HG03354 (cell line): Measurements from ENCODE around the gene FDXR.
"Not testable (repeated sequence)": the region's sequence is repeated elsewhere in the genome, so short reads cannot be mapped to it uniquely, and the experiment has no call there.

Experiments used
- ATAC-seq: cut with Tn5 transposase; IDR thresholded peaks from one replicate; pipeline ENCODE4 v1.9.1; 2021; ENCODE audit warnings: mild to moderate bottlenecking; ENCODE audit not compliant: unreplicated experiment, poor library complexity, severe bottlenecking

The FDXR gene, protein sequence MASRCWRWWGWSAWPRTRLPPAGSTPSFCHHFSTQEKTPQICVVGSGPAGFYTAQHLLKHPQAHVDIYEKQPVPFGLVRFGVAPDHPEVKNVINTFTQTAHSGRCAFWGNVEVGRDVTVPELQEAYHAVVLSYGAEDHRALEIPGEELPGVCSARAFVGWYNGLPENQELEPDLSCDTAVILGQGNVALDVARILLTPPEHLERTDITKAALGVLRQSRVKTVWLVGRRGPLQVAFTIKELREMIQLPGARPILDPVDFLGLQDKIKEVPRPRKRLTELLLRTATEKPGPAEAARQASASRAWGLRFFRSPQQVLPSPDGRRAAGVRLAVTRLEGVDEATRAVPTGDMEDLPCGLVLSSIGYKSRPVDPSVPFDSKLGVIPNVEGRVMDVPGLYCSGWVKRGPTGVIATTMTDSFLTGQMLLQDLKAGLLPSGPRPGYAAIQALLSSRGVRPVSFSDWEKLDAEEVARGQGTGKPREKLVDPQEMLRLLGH

DNA sequence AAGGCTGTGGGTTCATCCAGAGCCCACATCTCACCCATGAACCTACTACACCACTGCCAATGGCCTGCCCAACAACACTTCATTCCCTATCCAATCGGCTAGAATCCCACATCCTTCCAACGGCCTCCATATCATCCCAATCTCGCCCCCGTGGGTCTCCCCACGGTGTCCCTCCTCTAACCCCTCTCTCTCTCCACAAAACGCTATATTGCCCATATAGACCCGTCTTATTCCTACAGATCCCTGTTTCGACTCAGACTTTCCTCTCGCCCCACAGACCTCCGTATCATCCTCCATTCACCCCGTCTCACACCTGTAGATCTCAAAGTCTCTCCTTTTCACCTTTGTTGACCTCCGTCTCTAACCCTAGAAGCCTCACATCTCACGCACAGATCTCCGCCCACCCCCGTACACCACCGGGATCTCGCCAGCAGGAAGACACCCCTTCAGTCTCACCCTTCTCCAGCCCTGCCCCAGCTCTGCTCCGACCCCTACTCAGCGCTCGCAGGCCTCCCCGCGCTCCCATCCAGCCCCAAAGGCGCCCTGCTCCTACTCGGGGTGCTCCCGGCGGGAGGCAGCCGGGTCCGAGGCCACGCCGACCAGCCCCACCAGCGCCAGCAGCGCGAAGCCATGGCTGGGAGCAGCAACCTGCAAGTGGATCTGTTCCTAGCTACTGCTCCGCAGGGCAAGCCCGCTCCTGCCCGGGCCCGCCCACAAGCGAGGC, at the start of gene FDXR:
TSS of gene FDXR (minus strand) at position 682 of the 724 bp plus-strand sequence. CDS start at position 632, 50 bp downstream.
- peak; percentile 28 for ATAC-seq

DNA sequence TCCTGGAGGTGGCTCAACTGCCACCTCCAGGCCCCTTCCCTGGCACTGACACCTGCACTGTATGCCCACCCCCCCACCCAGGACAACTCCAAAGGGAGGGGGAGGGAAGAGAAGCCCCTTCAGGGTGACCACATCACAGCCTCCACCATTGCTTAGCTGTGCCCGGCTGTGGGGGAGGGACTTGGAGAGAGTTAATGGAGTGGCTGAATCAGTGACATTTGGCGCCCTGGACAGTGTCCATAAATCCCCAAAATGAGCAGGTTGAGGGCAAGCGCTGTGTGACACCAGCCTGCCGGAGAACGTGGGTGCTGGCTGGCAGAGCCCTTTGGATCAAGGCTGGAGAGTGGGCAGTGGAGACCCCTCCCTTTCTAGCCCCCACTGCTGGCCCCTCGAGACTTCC, 49.4 kb upstream of the FDXR start:
- ATAC-seq, result no peak

DNA sequence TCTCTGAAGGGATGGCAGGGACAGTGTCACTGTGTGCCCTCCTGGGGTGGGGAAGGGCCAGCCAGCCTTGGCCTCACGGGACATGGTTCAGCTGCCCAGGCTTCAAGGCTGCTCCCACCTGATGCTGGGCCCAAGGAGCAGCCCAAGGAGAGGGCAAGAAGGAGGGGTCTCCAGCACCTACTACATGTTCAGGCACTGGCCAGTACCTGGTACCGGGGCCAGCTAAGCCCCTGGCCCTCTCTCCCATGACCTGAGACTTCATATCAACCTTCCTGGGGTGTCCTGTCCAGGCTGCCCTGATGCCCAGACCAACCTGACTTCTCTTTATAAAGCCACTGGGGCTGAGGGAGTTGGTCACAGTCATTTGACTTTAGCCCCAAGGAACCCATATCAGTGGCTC, 49.0 kb upstream of the FDXR start:
- ATAC-seq, result no peak

DNA sequence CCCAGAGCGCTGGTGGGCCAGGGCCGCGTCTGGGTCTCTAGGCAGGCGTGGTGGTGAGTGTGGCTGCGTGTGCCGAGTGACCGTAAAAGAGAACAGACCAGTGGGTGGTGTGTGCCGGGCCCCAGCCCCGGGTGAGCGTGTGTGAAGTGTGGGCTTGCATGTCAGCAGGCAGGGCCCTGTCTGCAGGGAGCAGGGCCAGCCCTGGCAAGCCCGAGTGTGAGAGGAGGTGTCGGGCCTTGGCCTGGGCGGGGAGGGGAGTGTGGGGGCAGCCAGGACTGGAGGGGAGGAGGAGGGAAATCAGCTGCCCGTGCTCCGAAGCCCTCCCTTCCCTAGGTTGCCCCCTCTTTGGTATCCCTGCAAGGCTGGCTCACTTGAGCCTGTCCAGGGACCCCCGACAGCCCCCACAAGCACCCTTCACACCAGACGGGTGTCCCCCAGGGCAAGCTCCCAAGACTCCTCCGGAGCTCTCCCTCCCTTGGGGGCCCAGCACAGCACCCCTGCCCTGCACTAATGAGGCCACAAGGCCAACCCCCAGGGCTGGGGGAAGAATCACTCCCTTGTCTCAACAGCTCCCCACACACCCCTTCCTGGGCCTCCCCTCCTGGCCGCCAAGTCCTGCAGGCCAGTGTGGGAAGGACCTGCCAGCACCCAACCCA, 48.4 kb upstream of the FDXR start:
- ATAC-seq, result no peak

DNA sequence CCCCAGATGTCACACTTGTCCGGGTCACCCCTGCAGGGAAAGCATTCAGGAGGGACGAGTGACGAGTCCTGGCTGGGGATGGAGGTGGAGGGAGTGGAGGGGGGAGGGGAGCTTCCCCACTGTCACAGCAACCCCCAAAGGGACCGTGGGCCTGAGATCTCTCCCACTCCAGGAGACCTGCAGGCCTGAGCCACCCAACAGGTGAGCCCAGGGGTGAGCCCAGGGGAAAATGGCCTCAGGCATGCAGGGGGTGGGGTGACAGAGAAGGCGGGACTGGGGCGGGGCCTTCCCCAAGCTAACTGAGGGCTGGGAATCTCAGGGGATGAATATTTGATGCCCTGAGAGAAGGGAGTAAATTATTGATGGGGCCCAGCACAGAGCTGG, 47.8 kb upstream of the FDXR start:
- no peak for ATAC-seq

DNA sequence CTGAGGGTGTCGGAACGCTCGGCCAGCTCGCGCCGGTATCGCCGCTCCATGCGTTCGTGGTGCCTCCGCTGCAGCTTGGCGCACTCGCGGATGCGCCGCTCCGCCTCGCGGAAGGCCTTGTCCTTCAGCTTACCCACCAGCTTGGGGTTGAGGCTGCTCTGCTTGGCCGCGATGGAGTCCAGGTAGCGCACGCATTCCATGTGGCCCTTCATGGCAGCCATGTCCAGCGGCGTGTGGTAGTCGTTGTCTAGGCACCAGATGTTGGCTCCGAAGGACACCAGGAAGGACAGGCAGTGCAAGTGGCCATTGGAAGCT, 47.5 kb upstream of the FDXR start:
- ATAC-seq, result no peak

DNA sequence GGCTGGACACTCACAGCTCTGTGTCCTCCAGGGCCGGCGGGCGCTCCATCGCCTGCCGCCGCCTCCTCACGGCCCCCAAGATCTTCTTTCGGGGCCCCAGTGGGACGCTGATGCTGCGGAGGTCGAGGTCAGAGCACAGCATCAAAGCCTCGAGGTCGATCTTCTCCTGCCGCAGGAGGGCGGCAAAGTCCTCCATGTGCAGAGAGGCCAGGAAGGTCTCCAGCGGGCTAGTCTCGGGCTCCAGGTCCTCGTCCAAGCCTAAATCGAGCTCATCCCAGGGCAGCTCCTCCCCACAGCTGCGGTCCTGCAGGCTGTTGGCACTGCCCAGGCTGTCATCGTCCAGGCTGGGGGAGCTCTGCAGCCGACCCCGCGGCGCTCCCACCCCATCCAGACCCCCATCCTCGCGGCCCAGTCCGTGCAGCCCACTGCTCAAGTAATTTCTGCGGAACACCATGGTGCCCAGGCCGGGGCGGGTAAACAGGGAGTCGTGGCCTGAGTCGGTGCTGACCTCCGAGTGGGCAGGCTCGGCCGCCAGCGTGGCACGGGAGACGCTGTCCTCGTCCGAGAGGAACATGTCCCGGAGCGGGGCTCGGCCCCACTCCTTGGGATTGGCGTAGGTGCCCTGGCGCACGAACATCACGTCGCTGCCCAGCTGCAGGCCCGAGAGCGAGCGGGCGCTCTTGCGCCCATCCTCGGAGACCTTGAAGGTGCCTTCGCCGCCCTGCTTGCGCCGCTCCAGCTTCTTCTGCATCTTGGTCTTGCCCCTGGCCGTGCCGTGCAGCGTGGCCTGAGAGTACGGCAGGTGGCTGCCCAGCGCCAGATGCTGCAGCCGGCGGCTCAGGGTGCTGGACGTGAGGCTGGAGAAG, 46.9 kb upstream of the FDXR start:
- ATAC-seq, result no peak

DNA sequence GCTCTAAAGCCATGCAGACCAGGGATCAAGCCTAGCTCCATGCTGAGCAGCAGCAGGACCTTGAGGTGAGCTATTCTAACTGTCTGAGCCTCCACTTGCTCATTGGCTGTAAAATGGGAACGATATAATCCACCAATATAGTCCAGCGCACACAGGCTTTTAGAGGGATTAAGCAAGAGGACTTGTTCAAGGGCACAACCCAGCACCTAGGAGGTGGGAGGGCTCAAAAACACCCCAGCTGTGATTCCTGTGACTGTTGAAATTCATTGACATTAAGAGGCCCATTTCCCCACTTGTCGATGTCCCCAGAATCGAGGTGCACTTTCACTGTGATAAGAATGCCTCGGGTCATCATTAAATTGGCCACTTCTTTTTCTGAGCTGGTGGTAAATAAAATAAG, 46.1 kb upstream of the FDXR start:
- no peak for ATAC-seq

DNA sequence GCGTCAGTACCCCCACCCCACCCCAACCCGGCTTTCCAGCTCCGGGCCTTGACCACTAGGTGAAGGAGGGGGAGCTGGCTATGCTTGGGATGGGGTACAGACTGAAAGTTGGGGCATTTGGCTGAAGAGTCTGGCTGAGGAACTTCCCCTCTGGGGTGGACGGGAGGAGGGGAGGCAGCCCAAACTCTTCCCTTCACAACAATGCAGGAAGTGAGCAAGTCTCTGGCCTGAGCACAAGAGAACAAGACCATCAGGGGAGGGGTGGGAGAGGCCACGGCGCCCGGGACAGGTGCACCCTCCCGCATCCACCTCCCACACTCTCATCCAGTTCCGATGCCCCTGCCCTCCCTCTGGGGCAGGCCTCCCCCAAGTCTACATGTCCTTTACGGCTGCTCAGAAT, 44.6 kb upstream of the FDXR start:
- no peak for ATAC-seq

DNA sequence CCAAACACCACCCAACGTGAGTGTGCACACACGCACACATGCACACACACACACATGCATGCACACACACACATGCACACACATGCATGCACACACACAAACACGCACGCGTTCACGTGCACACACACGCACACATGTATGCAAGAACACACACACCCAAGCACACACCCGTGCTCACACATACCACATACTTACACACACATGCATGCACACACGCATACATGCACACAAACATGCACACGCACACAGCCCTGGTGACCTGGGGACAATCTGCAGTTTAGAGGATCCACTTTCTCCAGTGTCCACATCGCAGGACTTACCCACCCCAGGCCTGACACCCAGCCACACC, 44.0 kb upstream of the FDXR start:
- ATAC-seq, result no peak

DNA sequence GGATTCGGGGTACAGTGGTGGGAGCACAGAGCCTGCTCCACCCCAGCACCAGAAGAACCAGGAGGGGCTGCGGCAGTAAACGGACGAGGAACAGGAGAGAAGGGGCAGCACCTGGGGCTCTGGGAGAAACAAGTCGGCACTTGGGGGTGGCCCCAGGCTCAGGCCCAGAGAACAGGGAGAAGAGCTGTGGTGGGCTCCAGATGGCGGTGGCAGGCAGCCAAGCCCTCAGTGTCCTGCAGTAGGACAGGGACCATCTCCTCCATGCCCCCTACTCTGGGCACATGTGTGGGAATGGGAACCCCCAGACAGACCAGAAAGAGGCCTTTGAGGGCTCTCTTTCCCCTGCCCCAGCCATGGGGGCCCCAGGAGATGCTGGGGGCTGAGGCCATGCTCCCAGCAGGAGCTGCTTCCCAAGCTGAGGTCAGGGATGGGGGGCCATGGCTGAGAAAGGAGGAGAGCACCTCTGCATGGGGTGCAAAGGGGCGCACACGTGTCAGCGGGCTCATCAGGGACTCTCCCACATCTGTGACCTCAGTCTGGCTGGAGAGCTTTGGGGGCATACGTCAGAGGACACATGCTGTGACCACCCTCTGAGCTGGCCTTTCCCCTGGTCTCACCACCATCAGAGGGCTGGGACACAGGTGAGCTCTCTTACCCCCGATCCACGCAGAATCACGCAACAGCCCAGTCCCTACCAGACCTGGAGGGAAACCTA, 43.5 kb upstream of the FDXR start:
- no peak for ATAC-seq

DNA sequence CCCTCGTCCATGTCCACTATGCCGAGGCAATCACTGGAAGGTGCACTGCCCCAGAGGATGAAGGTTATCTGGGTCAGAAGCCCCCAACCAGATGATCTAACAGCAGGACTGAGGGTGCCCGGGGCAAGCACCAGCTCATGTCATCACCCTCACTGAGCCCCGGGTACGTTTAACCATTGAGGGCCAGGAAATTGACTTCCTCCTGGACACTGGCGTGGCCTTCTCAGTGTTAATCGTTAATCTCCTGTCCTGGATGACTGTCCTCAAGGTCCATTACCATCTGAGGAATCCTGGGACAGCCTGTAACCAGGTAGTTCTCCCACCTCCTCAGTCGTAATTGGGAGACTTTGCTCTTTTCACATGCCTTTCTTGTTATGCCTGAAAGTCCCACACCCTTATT, 38.6 kb upstream of the FDXR start:
- not testable (repeated sequence) for ATAC-seq

DNA sequence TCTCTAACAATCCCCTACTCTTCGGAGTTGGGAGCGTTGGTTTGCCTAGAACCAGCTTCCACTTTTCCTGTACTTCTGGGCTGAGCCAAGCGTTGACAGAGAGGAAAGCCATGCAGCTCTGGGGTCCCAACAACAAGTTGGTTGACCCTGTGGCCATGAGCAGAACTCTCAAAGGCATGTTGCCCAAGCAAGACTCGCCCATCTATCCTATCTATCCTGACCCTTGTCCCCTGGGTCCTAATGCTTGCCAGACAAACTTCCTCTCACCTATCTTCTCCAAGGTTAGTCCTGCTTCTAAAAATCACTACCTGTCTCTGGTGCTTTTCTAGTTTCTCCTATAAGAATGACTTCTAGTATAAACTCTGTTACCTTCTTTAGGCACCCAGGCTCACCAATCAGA, 36.3 kb upstream of the FDXR start:
- ATAC-seq, result not testable (repeated sequence)

DNA sequence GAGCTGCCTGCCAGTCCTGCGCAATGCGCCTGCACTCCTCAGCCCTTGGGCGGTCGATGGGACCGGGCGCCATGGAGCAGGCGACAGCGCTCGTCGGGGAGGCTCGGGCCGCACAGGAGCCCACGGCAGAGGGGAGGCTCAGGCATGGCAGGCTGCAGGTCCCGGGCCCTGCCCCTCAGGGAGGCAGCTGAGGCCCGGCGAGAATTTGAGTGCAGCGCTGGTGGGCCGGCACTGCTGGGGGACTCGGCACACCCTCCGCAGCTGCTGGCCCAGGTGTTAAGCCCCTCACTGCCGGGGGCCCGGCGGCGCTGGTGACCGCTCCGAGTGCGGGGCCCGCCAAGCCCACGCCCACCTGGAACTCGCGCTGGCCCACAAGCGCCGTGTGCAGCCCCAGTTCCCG, 34.2 kb upstream of the FDXR start:
- no peak for ATAC-seq

DNA sequence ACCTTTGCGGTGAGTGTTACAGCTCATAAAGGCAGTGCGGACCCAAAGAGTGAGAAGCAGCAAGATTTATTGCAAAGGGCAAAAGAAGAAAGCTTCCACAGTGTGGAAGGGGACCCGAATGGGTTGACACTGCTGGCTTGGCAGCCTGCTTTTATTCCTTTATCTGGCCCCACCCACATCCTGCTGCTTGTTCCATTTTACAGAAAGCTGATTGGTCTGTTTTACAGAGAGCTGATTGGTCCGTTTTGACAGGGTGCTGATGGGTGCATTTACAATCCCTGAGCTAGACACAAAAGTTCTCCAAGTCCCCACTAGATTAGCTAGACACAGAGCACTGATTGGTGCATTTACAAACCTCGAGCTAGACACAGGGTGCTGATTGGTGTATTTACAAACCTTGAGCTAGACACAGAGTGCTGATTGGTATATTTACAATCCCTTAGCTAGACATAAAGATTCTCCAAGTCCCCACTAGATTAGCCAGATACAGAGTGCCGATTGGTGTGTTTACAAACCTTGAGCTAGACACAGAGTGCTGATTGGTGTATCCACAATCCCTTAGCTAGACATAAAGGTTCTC, 33.5 kb upstream of the FDXR start:
- ATAC-seq, result not testable (repeated sequence)

DNA sequence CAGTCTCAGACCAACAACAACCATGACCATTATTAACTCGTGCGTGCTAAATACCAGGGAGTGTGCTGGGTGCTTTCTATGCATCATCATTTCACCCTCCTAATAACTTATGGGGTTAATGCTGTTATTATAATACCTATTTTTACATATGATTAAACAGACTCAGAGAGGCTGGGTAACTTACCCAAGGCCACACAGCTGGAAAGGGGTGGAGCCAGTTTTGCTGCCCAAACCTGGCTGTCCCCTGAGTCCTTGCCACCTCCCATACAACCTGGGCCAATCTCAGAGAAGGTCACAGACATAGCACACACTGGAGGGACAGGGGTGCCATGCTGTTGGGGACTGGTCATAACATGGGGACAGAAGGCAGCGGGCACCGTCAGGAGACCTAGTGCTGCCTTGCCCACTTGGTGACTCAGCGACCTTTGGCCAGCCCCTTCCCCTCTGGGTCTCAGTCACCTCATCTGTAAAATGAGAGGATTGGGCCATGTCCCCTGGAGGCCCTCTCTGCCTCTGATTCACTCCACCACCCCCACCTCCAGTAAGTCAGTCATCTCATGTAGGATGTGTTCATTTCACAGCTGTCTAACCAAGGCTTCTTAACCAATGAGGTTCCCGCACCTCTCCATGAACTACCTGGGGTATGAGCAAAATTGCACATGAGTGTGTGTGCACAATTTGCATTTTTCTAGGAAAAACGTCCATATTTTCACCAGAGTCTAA, 32.1 kb upstream of the FDXR start:
- ATAC-seq, result no peak

DNA sequence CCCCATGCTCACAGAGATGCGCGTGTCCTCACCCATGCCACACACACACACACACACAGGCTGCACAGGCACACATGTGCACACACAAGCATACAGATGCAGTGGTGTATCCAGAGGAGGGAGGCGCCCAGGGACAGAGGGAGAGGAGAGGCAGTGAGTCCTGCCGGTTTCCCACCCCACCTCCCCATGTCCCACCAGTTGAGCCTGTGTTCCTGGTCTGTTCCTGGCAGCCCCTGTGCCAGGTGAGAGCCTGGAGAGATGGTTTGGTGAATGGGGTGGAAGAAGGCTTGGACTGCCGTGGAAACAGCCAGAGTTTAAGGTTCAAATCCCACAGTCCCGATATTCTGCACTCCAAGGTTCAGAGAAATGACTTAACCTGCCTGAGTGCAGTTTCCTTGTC, 30.9 kb upstream of the FDXR start:
- ATAC-seq, result no peak

DNA sequence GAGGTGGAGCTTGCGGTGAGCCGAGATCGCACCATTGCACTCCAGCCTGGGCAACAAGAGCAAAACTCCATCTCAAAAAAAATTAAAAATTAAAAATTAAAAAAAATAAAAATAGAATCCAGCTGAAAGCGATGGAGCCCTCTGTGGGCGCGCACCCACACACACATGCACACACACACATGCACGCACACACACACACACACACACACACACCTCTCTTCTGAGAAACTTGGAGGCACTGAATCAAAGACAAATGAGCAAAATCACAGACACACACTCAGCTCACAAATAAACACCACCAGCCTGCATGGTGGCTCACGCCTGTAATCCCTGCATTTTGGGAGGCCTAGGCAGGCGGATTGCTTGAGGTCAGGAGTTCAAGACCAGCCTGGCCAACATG, 30.2 kb upstream of the FDXR start:
- ATAC-seq, result no peak
